ENCODE measurements around the gene FARS2.

FARS2 gene

DNA sequence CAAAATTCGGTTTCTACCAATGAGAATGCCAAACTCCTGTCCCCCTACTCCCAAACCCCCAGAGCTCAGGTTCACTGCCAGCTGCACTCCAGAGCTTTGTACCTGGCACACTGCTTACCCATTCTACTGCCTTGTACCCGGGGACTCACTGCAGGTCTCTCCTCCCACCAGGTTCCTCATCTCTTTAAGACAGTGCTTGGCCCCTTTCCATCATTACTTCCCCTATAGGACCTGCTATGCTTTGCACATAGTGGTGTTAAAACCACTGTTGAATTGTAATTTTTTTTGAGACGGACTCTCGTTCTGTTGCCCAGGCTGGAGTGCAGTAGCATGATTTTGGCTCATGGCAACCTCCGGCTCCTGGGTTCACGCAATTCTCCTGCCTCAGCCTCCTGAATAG is 26.4 kb upstream of the FARS2 start:
- Histone ChIP-seq H3K36me3 (ENCODE audit: control insufficient read depth, insufficient read depth, low read length) (no peaks in the 10 kb centered on the region), H3K4me3 (ENCODE audit: low read length) (no peak overlapping the region), H3K27me3 (ENCODE audit: control insufficient read depth, insufficient read depth, low read length) (no peaks in the 10 kb centered on the region), H3K4me1 (ENCODE audit: control insufficient read depth, insufficient read depth, low read length) (no peaks in the 10 kb centered on the region), H3K9ac (ENCODE audit: low read length) (no peak overlapping the region), H3K27ac (ENCODE audit: low read depth, low read length) (no peak overlapping the region)

DNA sequence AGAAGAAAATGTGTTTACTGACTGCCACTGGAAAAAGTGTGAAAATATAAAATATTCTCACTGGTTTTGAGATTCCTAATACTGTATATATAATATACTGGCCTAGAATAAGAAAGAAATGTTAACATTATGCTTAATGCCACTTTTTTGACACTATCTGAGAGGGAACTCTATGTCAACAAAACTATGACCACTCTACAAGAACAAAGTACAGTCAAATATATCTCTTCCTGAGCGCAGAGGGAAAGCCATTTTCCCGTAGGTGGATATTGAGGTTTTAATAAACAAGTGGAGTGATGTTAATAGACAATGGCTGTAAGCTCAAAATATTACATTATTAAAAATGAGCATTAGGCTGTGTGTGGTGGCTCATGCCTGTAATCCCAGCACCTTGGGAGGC is 25.5 kb upstream of the FARS2 start:
- H3K4me1 ChIP-seq (ENCODE audit: control insufficient read depth, insufficient read depth, low read length): no peaks in the 10 kb centered on the region
- H3K9ac ChIP-seq (ENCODE audit: low read length): no peak overlapping the region
- no peak overlapping the region for H3K4me3 ChIP-seq (ENCODE audit: low read length)
- H3K27me3 ChIP-seq (ENCODE audit: control insufficient read depth, insufficient read depth, low read length): no peaks in the 10 kb centered on the region
- no peak overlapping the region for H3K27ac ChIP-seq (ENCODE audit: low read depth, low read length)
- no peaks in the 10 kb centered on the region for H3K36me3 ChIP-seq (ENCODE audit: control insufficient read depth, insufficient read depth, low read length)

- no peaks in the 10 kb centered on the region for H3K4me1 ChIP-seq (ENCODE audit: control insufficient read depth, insufficient read depth, low read length)
- H3K9ac ChIP-seq (ENCODE audit: low read length): no peak overlapping the region
- H3K27me3 ChIP-seq (ENCODE audit: control insufficient read depth, insufficient read depth, low read length): no peaks in the 10 kb centered on the region
- H3K27ac ChIP-seq (ENCODE audit: low read depth, low read length): no peak overlapping the region
- H3K36me3 ChIP-seq (ENCODE audit: control insufficient read depth, insufficient read depth, low read length): no peaks in the 10 kb centered on the region
- no peak overlapping the region for H3K4me3 ChIP-seq (ENCODE audit: low read length)
Observed at GRCh38 chr6:5237805-5238204, 23.5 kb upstream of the FARS2 start.

DNA sequence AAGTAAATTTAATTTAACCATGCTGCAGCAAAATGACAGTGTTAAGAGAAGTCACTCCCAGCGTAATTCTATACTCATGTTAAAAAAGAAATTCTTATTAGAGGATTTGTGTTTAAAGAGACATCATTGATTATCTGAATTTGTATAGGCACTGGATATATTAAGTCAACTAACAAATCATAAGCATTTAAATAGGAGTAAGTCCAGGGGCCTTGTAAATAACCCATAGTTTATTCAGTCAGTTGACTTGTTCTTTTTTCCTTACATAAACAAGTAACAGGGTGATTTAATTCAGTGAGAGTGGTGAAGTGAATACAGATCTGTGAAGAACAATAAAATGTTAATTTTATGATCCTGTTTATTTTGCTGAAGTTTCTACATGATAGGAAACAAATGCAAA is 23.0 kb upstream of the FARS2 start:
- Histone ChIP-seq H3K27me3 (ENCODE audit: control insufficient read depth, insufficient read depth, low read length) (no peaks in the 10 kb centered on the region), H3K4me1 (ENCODE audit: control insufficient read depth, insufficient read depth, low read length) (no peaks in the 10 kb centered on the region), H3K4me3 (ENCODE audit: low read length) (no peak overlapping the region), H3K36me3 (ENCODE audit: control insufficient read depth, insufficient read depth, low read length) (peaks cover 3% of the 10 kb centered on the region), H3K27ac (ENCODE audit: low read depth, low read length) (no peak overlapping the region), H3K9ac (ENCODE audit: low read length) (no peak overlapping the region)

GRCh38 chr6:5241252-5241651 is 20.1 kb upstream of the FARS2 start:
- Histone ChIP-seq H3K27ac (ENCODE audit: low read depth, low read length) (no peak overlapping the region), H3K4me1 (ENCODE audit: control insufficient read depth, insufficient read depth, low read length) (no peaks in the 10 kb centered on the region), H3K4me3 (ENCODE audit: low read length) (no peak overlapping the region), H3K9ac (ENCODE audit: low read length) (no peak overlapping the region), H3K27me3 (ENCODE audit: control insufficient read depth, insufficient read depth, low read length) (no peaks in the 10 kb centered on the region), H3K36me3 (ENCODE audit: control insufficient read depth, insufficient read depth, low read length) (peaks cover 3% of the 10 kb centered on the region)

DNA sequence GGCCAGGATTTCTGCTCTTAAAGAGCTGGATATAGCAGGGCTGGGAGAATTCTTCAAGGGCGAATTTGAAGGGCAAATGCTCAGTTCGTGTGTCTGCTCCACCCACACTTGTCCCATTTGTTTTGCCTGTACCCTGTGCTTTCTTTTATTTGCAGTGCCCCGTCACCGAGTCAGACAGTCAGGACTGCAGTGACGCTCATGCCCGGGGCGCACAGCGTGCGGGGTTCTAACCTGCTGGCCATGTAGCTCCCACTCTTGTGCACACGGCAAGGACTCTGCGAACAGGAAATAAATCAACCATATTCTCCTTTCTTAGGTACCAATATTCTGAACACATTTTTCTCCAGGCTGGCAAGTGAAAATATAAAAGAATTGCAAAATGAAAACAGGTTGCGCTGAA is 18.2 kb upstream of the FARS2 start:
- H3K9ac ChIP-seq (ENCODE audit: low read length): no peak overlapping the region
- no peak overlapping the region for H3K27ac ChIP-seq (ENCODE audit: low read depth, low read length)
- no peaks in the 10 kb centered on the region for H3K27me3 ChIP-seq (ENCODE audit: control insufficient read depth, insufficient read depth, low read length)
- H3K4me3 ChIP-seq (ENCODE audit: low read length): no peak overlapping the region
- H3K4me1 ChIP-seq (ENCODE audit: control insufficient read depth, insufficient read depth, low read length): no peaks in the 10 kb centered on the region
- H3K36me3 ChIP-seq (ENCODE audit: control insufficient read depth, insufficient read depth, low read length): peaks cover 3% of the 10 kb centered on the region

- Histone ChIP-seq H3K27me3 (ENCODE audit: control insufficient read depth, insufficient read depth, low read length) (no peaks in the 10 kb centered on the region), H3K4me3 (ENCODE audit: low read length) (no peak overlapping the region), H3K4me1 (ENCODE audit: control insufficient read depth, insufficient read depth, low read length) (no peaks in the 10 kb centered on the region), H3K36me3 (ENCODE audit: control insufficient read depth, insufficient read depth, low read length) (peaks cover 3% of the 10 kb centered on the region), H3K27ac (ENCODE audit: low read depth, low read length) (no peak overlapping the region), H3K9ac (ENCODE audit: low read length) (no peak overlapping the region)
Observed at GRCh38 chr6:5246141-5247097, 14.9 kb upstream of the FARS2 start.

DNA sequence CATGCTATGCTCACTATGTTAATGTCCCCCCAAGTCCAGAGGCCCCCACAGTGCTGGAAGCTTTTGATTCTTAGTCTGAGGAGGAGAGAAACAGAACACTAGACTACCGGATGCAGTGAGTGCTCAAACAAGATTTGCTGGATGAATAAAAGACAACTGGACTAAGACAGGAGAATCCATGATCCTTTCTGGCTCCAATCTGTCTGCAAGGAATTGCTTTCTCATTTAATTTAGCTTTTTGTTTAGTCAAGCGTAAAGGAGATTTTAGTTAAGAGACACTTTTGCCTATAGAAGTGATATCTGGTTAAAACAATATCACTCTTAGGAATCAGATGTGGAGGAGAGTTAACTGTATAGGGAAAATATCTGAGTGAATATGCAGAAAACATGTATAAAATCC is 14.1 kb upstream of the FARS2 start:
- Histone ChIP-seq H3K27ac (ENCODE audit: low read depth, low read length) (no peak overlapping the region), H3K9ac (ENCODE audit: low read length) (no peak overlapping the region), H3K4me3 (ENCODE audit: low read length) (no peak overlapping the region), H3K36me3 (ENCODE audit: control insufficient read depth, insufficient read depth, low read length) (peaks cover 3% of the 10 kb centered on the region), H3K4me1 (ENCODE audit: control insufficient read depth, insufficient read depth, low read length) (no peaks in the 10 kb centered on the region), H3K27me3 (ENCODE audit: control insufficient read depth, insufficient read depth, low read length) (no peaks in the 10 kb centered on the region)

GRCh38 chr6:5248302-5249098 is 12.8 kb upstream of the FARS2 start:
- Histone ChIP-seq H3K27ac (ENCODE audit: low read depth, low read length) (no peak overlapping the region), H3K36me3 (ENCODE audit: control insufficient read depth, insufficient read depth, low read length) (peaks cover 2% of the 10 kb centered on the region), H3K4me3 (ENCODE audit: low read length) (no peak overlapping the region), H3K27me3 (ENCODE audit: control insufficient read depth, insufficient read depth, low read length) (no peaks in the 10 kb centered on the region), H3K9ac (ENCODE audit: low read length) (no peak overlapping the region), H3K4me1 (ENCODE audit: control insufficient read depth, insufficient read depth, low read length) (no peaks in the 10 kb centered on the region)

DNA sequence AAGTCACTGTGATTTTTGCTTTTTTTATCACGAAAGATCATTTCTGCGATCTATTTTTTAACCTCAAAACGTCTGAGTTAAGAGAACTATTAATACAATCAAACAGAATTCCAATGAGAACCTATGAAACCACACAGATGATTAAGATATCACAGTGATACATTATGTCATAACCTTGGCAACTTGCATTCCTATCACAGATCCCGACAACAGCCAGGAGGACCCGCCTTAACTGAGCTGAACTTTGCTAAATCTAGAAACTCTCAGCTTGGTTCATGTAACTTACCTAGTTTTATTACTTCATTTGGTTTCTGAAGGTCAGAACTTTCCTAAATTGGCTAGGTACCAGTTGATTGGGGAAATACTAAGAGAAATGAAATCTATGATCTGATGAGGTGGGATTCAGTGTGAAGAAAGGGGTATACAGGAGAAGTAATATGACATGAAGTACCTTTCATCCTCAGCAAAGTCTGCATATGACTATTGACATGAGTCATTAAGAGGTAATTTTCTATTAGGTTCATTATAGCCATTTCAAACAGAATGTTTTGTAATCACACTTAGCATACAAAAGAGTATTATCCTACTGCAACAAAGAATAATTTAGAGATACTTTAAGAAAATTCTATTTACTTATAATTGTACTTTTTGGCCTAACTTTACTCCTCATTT is 11.7 kb upstream of the FARS2 start:
- Histone ChIP-seq H3K27ac (ENCODE audit: low read depth, low read length) (no peak overlapping the region), H3K4me3 (ENCODE audit: low read length) (no peak overlapping the region), H3K4me1 (ENCODE audit: control insufficient read depth, insufficient read depth, low read length) (no peaks in the 10 kb centered on the region), H3K27me3 (ENCODE audit: control insufficient read depth, insufficient read depth, low read length) (no peaks in the 10 kb centered on the region), H3K36me3 (ENCODE audit: control insufficient read depth, insufficient read depth, low read length) (peaks cover 3% of the 10 kb centered on the region), H3K9ac (ENCODE audit: low read length) (no peak overlapping the region)

DNA sequence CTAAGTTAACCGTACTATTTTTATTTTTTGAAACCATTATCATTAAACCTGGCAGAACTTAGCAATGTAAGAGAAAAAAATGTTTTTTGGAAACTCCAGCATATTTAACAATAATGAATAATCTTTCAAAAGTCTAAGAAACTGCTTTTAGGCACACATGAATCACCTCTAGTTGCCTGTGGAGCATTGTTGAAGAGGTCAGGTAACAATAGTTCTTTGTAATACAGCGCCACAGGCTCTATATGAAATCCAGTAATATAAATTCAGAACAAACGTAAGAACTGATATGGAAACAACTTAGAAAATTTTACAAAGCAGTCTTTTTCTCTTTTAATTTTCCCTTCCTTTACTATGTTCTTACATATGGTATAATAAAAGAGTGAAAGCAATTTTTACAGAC is 10.9 kb upstream of the FARS2 start:
- Histone ChIP-seq H3K9ac (ENCODE audit: low read length) (no peak overlapping the region), H3K27ac (ENCODE audit: low read depth, low read length) (no peak overlapping the region), H3K27me3 (ENCODE audit: control insufficient read depth, insufficient read depth, low read length) (no peaks in the 10 kb centered on the region), H3K36me3 (ENCODE audit: control insufficient read depth, insufficient read depth, low read length) (peaks cover 3% of the 10 kb centered on the region), H3K4me3 (ENCODE audit: low read length) (no peak overlapping the region), H3K4me1 (ENCODE audit: control insufficient read depth, insufficient read depth, low read length) (no peaks in the 10 kb centered on the region)

DNA sequence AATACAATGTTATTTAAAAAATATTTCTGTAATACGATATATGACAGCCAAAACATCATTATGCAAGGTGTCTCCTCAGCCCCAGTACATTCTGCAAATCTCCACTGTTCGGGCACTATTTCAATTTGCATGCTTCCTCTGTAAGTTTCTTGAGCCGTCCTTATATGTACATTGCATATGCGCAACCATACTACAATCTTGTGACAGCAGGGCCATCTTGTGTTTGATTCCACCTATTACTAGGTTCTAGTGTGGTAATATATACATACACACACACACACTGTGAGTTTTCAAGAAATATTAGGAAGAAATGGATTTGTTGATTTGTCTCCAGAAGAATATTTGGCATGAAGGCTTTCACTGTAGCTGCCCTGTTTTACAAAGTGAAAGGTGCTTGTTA is 10.4 kb upstream of the FARS2 start:
- Histone ChIP-seq H3K9ac (ENCODE audit: low read length) (no peak overlapping the region), H3K27ac (ENCODE audit: low read depth, low read length) (no peak overlapping the region), H3K36me3 (ENCODE audit: control insufficient read depth, insufficient read depth, low read length) (peaks cover 3% of the 10 kb centered on the region), H3K27me3 (ENCODE audit: control insufficient read depth, insufficient read depth, low read length) (no peaks in the 10 kb centered on the region), H3K4me1 (ENCODE audit: control insufficient read depth, insufficient read depth, low read length) (no peaks in the 10 kb centered on the region), H3K4me3 (ENCODE audit: low read length) (no peak overlapping the region)

Measured in rectal smooth muscle tissue (tissue), 1 donor.